Measurements from ENCODE around the gene CACNG1.

The CACNG1 gene

DNA sequence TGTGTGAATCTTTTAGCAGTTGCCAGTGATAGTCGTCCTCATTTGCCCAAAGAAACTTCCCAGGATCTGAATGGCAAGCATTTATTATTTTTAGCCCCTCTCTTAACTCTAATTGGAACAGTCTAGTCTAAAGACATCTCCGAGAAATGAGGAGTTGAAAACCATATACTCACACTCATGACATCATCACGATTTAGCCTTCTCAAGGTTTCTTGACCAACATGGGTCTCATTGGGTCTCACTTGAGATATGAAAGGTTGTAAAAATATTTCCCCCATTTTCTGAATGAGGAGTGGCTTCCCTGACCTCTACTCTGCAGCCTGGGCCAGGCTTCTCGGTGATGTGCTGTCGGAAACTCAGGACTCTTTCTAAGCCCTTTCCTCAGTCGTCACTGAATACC is 37.1 kb upstream of the CACNG1 start:
- TF ChIP-seq, protein P1, sequence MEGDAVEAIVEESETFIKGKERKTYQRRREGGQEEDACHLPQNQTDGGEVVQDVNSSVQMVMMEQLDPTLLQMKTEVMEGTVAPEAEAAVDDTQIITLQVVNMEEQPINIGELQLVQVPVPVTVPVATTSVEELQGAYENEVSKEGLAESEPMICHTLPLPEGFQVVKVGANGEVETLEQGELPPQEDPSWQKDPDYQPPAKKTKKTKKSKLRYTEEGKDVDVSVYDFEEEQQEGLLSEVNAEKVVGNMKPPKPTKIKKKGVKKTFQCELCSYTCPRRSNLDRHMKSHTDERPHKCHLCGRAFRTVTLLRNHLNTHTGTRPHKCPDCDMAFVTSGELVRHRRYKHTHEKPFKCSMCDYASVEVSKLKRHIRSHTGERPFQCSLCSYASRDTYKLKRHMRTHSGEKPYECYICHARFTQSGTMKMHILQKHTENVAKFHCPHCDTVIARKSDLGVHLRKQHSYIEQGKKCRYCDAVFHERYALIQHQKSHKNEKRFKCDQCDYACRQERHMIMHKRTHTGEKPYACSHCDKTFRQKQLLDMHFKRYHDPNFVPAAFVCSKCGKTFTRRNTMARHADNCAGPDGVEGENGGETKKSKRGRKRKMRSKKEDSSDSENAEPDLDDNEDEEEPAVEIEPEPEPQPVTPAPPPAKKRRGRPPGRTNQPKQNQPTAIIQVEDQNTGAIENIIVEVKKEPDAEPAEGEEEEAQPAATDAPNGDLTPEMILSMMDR (IDR thresholded peaks at IDR 0.05; ENCODE audit: low read length), result no peak
- TF ChIP-seq EZH2phosphoT487 (IDR thresholded peaks at IDR 0.05; ENCODE audit: low read length), result no peak
- no peak for TF ChIP-seq EZH2 (optimal IDR thresholded peaks at IDR 0.05; ENCODE audit: low read depth, low read length)
- Histone ChIP-seq H3K4me3 (ENCODE audit: low read length) (no peak overlapping the region), H2AFZ (ENCODE audit: low read length) (no peak overlapping the region), H3K27me3 (replicated peaks; ENCODE audit: insufficient read depth, low read length) (peaks cover 7% of the 10 kb centered on the region), H3K79me2 (ENCODE audit: low read length) (no peaks in the 10 kb centered on the region), H3K4me2 (ENCODE audit: low read depth, low read length) (no peak overlapping the region), H3K27ac (ENCODE audit: low read length) (no peak overlapping the region), H3K9me3 (replicated peaks; ENCODE audit: insufficient read depth, low read length) (no peaks in the 10 kb centered on the region), H3K36me3 (replicated peaks; ENCODE audit: insufficient read depth, low read length) (no peaks in the 10 kb centered on the region), H3K4me1 (ENCODE audit: low read length) (peaks cover 4% of the 10 kb centered on the region; the same call in 1 of the 2 replicates), H3F3A (ENCODE audit: insufficient read depth, low read length) (no peaks in the 10 kb centered on the region), H3K9ac (ENCODE audit: low read length) (no peak overlapping the region), H3K9me2 (replicated peaks; ENCODE audit: insufficient read depth, low read length) (no peaks in the 10 kb centered on the region), H4K20me1 (ENCODE audit: insufficient read depth, low read length) (no peaks in the 10 kb centered on the region)
- DNase-seq, result no peak

DNA sequence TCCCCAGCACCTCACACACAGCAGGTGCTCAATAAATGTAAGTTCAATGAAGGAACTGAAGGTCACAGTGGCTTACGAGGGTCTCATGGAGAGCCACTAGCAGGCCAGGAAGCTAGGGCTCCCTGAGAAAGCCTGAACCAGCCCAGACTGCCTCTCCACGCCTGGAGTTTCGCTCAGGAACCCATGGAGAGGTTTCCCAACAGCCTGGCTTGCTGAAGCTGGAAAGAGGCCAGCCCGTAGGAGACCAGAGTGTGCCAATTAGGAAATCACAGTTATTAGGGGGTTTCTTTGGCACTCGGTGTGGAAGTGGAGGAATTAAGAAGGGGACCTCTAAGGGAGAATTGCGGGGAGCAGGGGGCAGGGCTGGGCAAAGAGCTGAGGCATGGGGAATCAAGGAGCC is 36.3 kb upstream of the CACNG1 start:
- Histone ChIP-seq H3K27me3 (replicated peaks; ENCODE audit: insufficient read depth, low read length) (peaks cover 7% of the 10 kb centered on the region), H4K20me1 (ENCODE audit: insufficient read depth, low read length) (no peaks in the 10 kb centered on the region), H2AFZ (ENCODE audit: low read length) (no peak overlapping the region), H3K4me1 (ENCODE audit: low read length) (peaks cover 4% of the 10 kb centered on the region; the same call in 1 of the 2 replicates), H3K79me2 (ENCODE audit: low read length) (no peaks in the 10 kb centered on the region), H3K27ac (ENCODE audit: low read length) (no peak overlapping the region), H3K4me2 (ENCODE audit: low read depth, low read length) (no peak overlapping the region), H3K9me2 (replicated peaks; ENCODE audit: insufficient read depth, low read length) (no peaks in the 10 kb centered on the region), H3K4me3 (ENCODE audit: low read length) (no peak overlapping the region), H3K9me3 (replicated peaks; ENCODE audit: insufficient read depth, low read length) (no peaks in the 10 kb centered on the region), H3K36me3 (replicated peaks; ENCODE audit: insufficient read depth, low read length) (no peaks in the 10 kb centered on the region), H3F3A (ENCODE audit: insufficient read depth, low read length) (no peaks in the 10 kb centered on the region), H3K9ac (ENCODE audit: low read length) (no peak overlapping the region)
- TF ChIP-seq EZH2 (optimal IDR thresholded peaks at IDR 0.05; ENCODE audit: low read depth, low read length) (no peak), EZH2phosphoT487 (IDR thresholded peaks at IDR 0.05; ENCODE audit: low read length) (no peak)
- TF ChIP-seq, protein P1 (IDR thresholded peaks at IDR 0.05; ENCODE audit: low read length), result no peak
- DNase-seq, result no peak

DNA sequence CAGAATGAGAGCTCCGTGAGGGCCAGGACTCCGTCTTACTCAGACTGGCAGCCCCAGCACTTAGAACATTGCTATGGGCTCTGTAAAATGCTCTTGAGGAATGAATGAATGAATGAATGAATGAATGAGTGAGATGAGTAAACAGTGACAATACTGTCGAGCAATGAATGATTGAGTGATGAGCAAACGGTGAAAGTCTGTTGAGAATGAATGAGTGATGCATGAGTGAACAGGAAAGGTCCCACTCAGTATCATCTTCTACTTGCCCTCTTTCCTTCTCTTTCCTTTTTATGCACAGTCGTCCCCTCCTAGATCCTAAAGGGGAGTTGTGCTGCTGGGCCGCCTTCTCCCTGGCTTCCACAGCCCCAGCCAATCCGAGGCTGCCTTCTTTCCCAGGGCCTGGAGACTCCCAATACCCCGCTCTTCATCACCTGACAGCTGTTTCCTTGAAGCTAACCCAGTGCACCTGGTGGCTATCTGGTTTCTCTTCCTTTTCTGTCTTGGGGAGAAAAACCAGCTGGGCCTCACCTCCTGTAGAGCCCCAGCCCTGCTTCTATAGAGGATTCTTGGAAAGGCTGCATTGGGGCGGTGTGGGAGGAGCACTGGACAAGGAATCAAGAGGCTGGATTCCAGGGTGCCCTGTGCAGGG is 32.7 kb upstream of the CACNG1 start:
- Histone ChIP-seq H3K79me2 (ENCODE audit: low read length) (no peaks in the 10 kb centered on the region), H3K27ac (ENCODE audit: low read length) (no peak overlapping the region), H2AFZ (ENCODE audit: low read length) (no peak overlapping the region), H3F3A (ENCODE audit: insufficient read depth, low read length) (no peaks in the 10 kb centered on the region), H3K9ac (ENCODE audit: low read length) (no peak overlapping the region), H3K9me2 (replicated peaks; ENCODE audit: insufficient read depth, low read length) (no peaks in the 10 kb centered on the region), H4K20me1 (ENCODE audit: insufficient read depth, low read length) (no peaks in the 10 kb centered on the region), H3K4me2 (ENCODE audit: low read depth, low read length) (no peak overlapping the region), H3K27me3 (replicated peaks; ENCODE audit: insufficient read depth, low read length) (no peaks in the 10 kb centered on the region; the same call in 1 of the 2 replicates), H3K4me3 (ENCODE audit: low read length) (no peak overlapping the region), H3K36me3 (replicated peaks; ENCODE audit: insufficient read depth, low read length) (no peaks in the 10 kb centered on the region), H3K4me1 (ENCODE audit: low read length) (peaks cover 4% of the 10 kb centered on the region; the same call in 1 of the 2 replicates), H3K9me3 (replicated peaks; ENCODE audit: insufficient read depth, low read length) (no peaks in the 10 kb centered on the region)
- TF ChIP-seq EZH2phosphoT487 (IDR thresholded peaks at IDR 0.05; ENCODE audit: low read length) (no peak), EZH2 (optimal IDR thresholded peaks at IDR 0.05; ENCODE audit: low read depth, low read length) (no peak)
- TF ChIP-seq, protein P1 (IDR thresholded peaks at IDR 0.05; ENCODE audit: low read length), result no peak
- no peak for DNase-seq

Measured in MM.1S (cell line).